PC-3 (cell line): ENCODE data around the gene RPS5. TPM values are rescaled to one million over a fixed set of nuclear protein-coding genes. Genes with fewer than 3 reads are reported as not detected.

Experiments used
- ATAC-seq: fragments of 200-7000 bp; cut with Tn5 transposase; 2 replicates; pipeline ENCODE4 v1.9.1; 2020; ENCODE audit warnings: mild to moderate bottlenecking, moderate library complexity
- BruUV-seq: library from RNA; stranded (reverse); fragments of 400-500 nt; replicated peaks from 2 replicates; lab custom pipeline; 2021; lab: Mats Ljungman, UMichigan
- CTCF ChIA-PET: fragments of 300-600 bp; sonication (Branson Sonifier 250); formaldehyde crosslinking; loops from one replicate; lab custom pipeline; 2022; ENCODE audit warnings: antibody characterized with exemption; lab: Charles Lee
- POLR2A ChIA-PET: fragments of 300-600 bp; sonication (Branson Sonifier 250); formaldehyde crosslinking; loops from one replicate; lab custom pipeline; 2022; ENCODE audit warnings: antibody characterized with exemption; ENCODE audit not compliant: unreplicated experiment; lab: Charles Lee
- DNase-seq: peaks from one replicate; pipeline ENCODE4 v3.0.0-alpha.2; 2015
- H2AFZ ChIP-seq: fragments of 300-600 bp; sonication (generic); 2 replicates; pipeline ENCODE4 v1.6.0; 2016; ENCODE audit warnings: antibody characterized with exemption, low read length
- H3F3A ChIP-seq: fragments of 300-600 bp; sonication (generic); one replicate; pipeline ENCODE4 v1.6.0; 2017; ENCODE audit warnings: antibody characterized with exemption, low read length, control low read depth, mild to moderate bottlenecking; ENCODE audit not compliant: unreplicated experiment
- H3K27ac ChIP-seq: fragments of 300-600 bp; sonication (generic); 2 replicates; pipeline ENCODE4 v1.5.1; 2016; ENCODE audit warnings: mild to moderate bottlenecking, low read length
- H3K27me3 ChIP-seq: fragments of 300-600 bp; sonication (generic); 2 replicates; pipeline ENCODE4 v1.6.1; 2016; ENCODE audit warnings: low read length, mixed read lengths
- H3K36me3 ChIP-seq: fragments of 300-600 bp; sonication (generic); 2 replicates; pipeline ENCODE4 v1.6.1; 2016; ENCODE audit warnings: low read depth, mixed run types, low read length, mixed read lengths
- H3K4me1 ChIP-seq: fragments of 300-600 bp; sonication (generic); 2 replicates; pipeline ENCODE4 v1.5.1; 2016; ENCODE audit warnings: low read length; ENCODE audit not compliant: insufficient read depth
- H3K4me2 ChIP-seq: fragments of 300-600 bp; sonication (generic); 2 replicates; pipeline ENCODE4 v1.6.0; 2016; ENCODE audit warnings: low read length
- H3K4me3 ChIP-seq: fragments of 300-600 bp; sonication (generic); 2 replicates; pipeline ENCODE4 v1.5.1; 2016; ENCODE audit warnings: mild to moderate bottlenecking, low read length, mixed read lengths
- H3K79me2 ChIP-seq: fragments of 300-600 bp; sonication (generic); 2 replicates; pipeline ENCODE4 v1.6.1; 2017; ENCODE audit warnings: low read length, mixed read lengths
- H3K9ac ChIP-seq: fragments of 300-600 bp; sonication (generic); 2 replicates; pipeline ENCODE4 v1.6.0; 2016; ENCODE audit warnings: mild to moderate bottlenecking, low read length
- H3K9me2 ChIP-seq: fragments of 300-600 bp; sonication (generic); replicated peaks from 2 replicates; pipeline ENCODE4 v1.6.1; 2016; ENCODE audit warnings: mixed run types, low read length, mixed read lengths
- H3K9me3 ChIP-seq: fragments of 300-600 bp; sonication (generic); 2 replicates; pipeline ENCODE4 v1.6.1; 2016; ENCODE audit warnings: low read length, mixed read lengths
- H4K20me1 ChIP-seq: fragments of 300-600 bp; sonication (generic); 2 replicates; pipeline ENCODE4 v1.6.1; 2016; ENCODE audit warnings: low read length, mixed read lengths
- CTCF ChIP-seq: fragments of 300-600 bp; sonication (generic); conservative IDR thresholded peaks from 2 replicates; pipeline ENCODE4 v1.5.1; 2017; ENCODE audit warnings: antibody characterized with exemption, low read depth, mild to moderate bottlenecking, low read length
- EZH2 ChIP-seq: fragments of 300-600 bp; sonication (generic); IDR thresholded peaks from one replicate; pipeline ENCODE4 v1.6.1; 2017; ENCODE audit warnings: antibody characterized with exemption, mild to moderate bottlenecking, low read length; ENCODE audit not compliant: unreplicated experiment
- EZH2phosphoT487 ChIP-seq: fragments of 300-600 bp; sonication (generic); IDR thresholded peaks from 2 replicates; pipeline ENCODE4 v1.6.1; 2018; ENCODE audit warnings: mild to moderate bottlenecking, antibody characterized with exemption, low read length, borderline replicate concordance
- intact Hi-C: fragments of 100-400 bp; cut with micrococcal nuclease; formaldehyde crosslinking; loops from 2 replicates; pipeline ENCODE4 v1.9.0; 2023
- total RNA-seq: library from RNA; depleted of rRNA; stranded (reverse); fragments of >200 nt; gene quantifications from 2 replicates; pipeline ENCODE4 v1.2.3, GENCODE V29; 2014

The RPS5 gene
- total RNA-seq, 1 experiment from 2014 or later, result 3,776 TPM

GRCh38 chr19:58356766-58357480, 30.1 kb upstream of the RPS5 start:
- ATAC-seq (no peak), DNase-seq (no peak)
- TF ChIP-seq EZH2 (no peak), EZH2phosphoT487 (no peak), CTCF (no peak)
- no peak overlapping the region for H3K27ac ChIP-seq
- ChIA-PET CTCF (no interaction called here), POLR2A (no interaction called here)
- 0 out of 2 replicates have a peak, but pooled peaks cover 6% of the 10 kb centered on the region for H3K79me2 ChIP-seq
- H3K4me3 ChIP-seq, result no peak overlapping the region
- BruUV-seq, result no TSS peak
- no peak overlapping the region for H2AFZ ChIP-seq
- no peak overlapping the region for H3K4me2 ChIP-seq
- no peak overlapping the region for H3K9ac ChIP-seq
- H3K36me3 ChIP-seq, result no peaks in the 10 kb centered on the region
- intact Hi-C loops, result no loop called here
- no peaks in the 10 kb centered on the region for H3F3A ChIP-seq
- no peaks in the 10 kb centered on the region for H3K27me3 ChIP-seq
- H3K4me1 ChIP-seq, result peaks cover 6% of the 10 kb centered on the region
- H3K9me2 ChIP-seq, result no peaks in the 10 kb centered on the region
- H3K9me3 ChIP-seq, result no peaks in the 10 kb centered on the region
- H4K20me1 ChIP-seq, result no peaks in the 10 kb centered on the region

- H3K9me3 ChIP-seq, result no peaks in the 10 kb centered on the region
- H3K9ac ChIP-seq, result no peak overlapping the region
- no peak overlapping the region for H2AFZ ChIP-seq
- no peak overlapping the region for H3K27ac ChIP-seq
- H4K20me1 ChIP-seq, result no peaks in the 10 kb centered on the region
- intact Hi-C loops, result no loop called here
- no peak overlapping the region for H3K4me3 ChIP-seq
- no peak overlapping the region for H3K4me2 ChIP-seq
- no peaks in the 10 kb centered on the region for H3K27me3 ChIP-seq
- DNase-seq (no peak), ATAC-seq (no peak)
- POLR2A ChIA-PET, result no interaction called here
- H3F3A ChIP-seq, result no peaks in the 10 kb centered on the region
- no peaks in the 10 kb centered on the region for H3K36me3 ChIP-seq
- no peaks in the 10 kb centered on the region for H3K9me2 ChIP-seq
- H3K79me2 ChIP-seq, result 0 out of 2 replicates have a peak, but pooled peaks cover 8% of the 10 kb centered on the region
- peaks cover 9% of the 10 kb centered on the region for H3K4me1 ChIP-seq
- no TSS peak for BruUV-seq
- no peak for TF ChIP-seq EZH2phosphoT487
- no peak for TF ChIP-seq CTCF
- TF ChIP-seq EZH2, result no peak
- CTCF ChIA-PET, result no interaction called here
Measured at GRCh38 chr19:58357481-58358145, 29.5 kb upstream of the RPS5 start.
